Ovary (tissue), 3 donors: ENCODE data around the gene ESCO1.
"Not testable (repeated sequence)": the region's sequence is repeated elsewhere in the genome, so short reads cannot be mapped to it uniquely, and the experiment has no call there.

Experiments
- CTCF ChIP-seq, 3 donors: fragments of 450-650 bp in 2 of 3; fragments of 200-600 bp in 1 of 3; IDR thresholded peaks; one replicate each; pipeline versions ENCODE4 v1.5.1 to v1.8.0; 2016 to 2022; ENCODE audit warnings: antibody characterized with exemption in 3 of 3, mild to moderate bottlenecking in 1 of 3
- EP300 ChIP-seq: sonication (generic); formaldehyde crosslinking; IDR thresholded peaks from one replicate; pipeline ENCODE4 v1.6.1; 2017; ENCODE audit warnings: antibody characterized with exemption
- POLR2A ChIP-seq: fragments of 450-650 bp; IDR thresholded peaks from one replicate; pipeline ENCODE4 v1.6.1; 2017; ENCODE audit warnings: antibody characterized with exemption, mild to moderate bottlenecking, moderate library complexity
- donor health status: DM: no; HTN: no; CAD: no.

GRCh38 chr18:21592361-21592760, 8.1 kb downstream of the ESCO1 start:
- not testable (repeated sequence) for TF ChIP-seq CTCF (IDR thresholded peaks at IDR 0.05); POLR2A; EP300
